Measurements from ENCODE around the gene COPB1. TPM values are rescaled to one million over a fixed set of nuclear protein-coding genes. Genes with fewer than 3 reads are reported as not detected.
A peak's percentile ranks its signal among the peaks of the same experiment; 100 is the strongest.
"Not testable (repeated sequence)": the region's sequence is repeated elsewhere in the genome, so short reads cannot be mapped to it uniquely, and the experiment has no call there.

The COPB1 gene
- polyA plus RNA-seq (ENCODE audit: insufficient read length): 75.5 TPM

- DNase-seq: peak; percentile 96
Measured at GRCh38 chr11:14499560-14500180, at the start of gene COPB1. TSS of gene COPB1 (minus strand) at chr11:14499811. CDS start at chr11:14498928, 883 bp downstream.

GRCh38 chr11:14547440-14547839, 47.8 kb upstream of the COPB1 start:
- no peak for DNase-seq

- no peak for DNase-seq
Measured at GRCh38 chr11:14546672-14547071, 47.1 kb upstream of the COPB1 start.

GRCh38 chr11:14544611-14545010, 45.0 kb upstream of the COPB1 start:
- no peak for DNase-seq

- no peak for DNase-seq
Measured at GRCh38 chr11:14543260-14543659, 43.6 kb upstream of the COPB1 start.

GRCh38 chr11:14542324-14542723, 42.7 kb upstream of the COPB1 start:
- DNase-seq: no peak

GRCh38 chr11:14541192-14541947, 41.8 kb upstream of the COPB1 start:
- DNase-seq: no peak

GRCh38 chr11:14539982-14540421, 40.4 kb upstream of the COPB1 start:
- DNase-seq: no peak

GRCh38 chr11:14538926-14539554, 39.4 kb upstream of the COPB1 start:
- DNase-seq: no peak

- no peak for DNase-seq
Measured at GRCh38 chr11:14538271-14538925, 38.8 kb upstream of the COPB1 start.

- peak; percentile 12 for DNase-seq
Measured at GRCh38 chr11:14537134-14537599, 37.6 kb upstream of the COPB1 start.

GRCh38 chr11:14535166-14535565, 35.6 kb upstream of the COPB1 start:
- DNase-seq: not testable (repeated sequence)

- no peak for DNase-seq
Measured at GRCh38 chr11:14529951-14530350, 30.3 kb upstream of the COPB1 start.

- no peak for DNase-seq
Measured at GRCh38 chr11:14529321-14529720, 29.7 kb upstream of the COPB1 start.

- DNase-seq: no peak
Measured at GRCh38 chr11:14522801-14523200, 23.2 kb upstream of the COPB1 start.

- no peak for DNase-seq
Measured at GRCh38 chr11:14522245-14522644, 22.6 kb upstream of the COPB1 start.

- no peak for DNase-seq
Measured at GRCh38 chr11:14520747-14521151, 21.1 kb upstream of the COPB1 start.

GRCh38 chr11:14519917-14520746, 20.5 kb upstream of the COPB1 start, which contains the start of gene PSMA1:
TSS of gene PSMA1 (minus strand) at chr11:14520386. CDS start at chr11:14520299, 87 bp downstream.
- peak; percentile 95 for DNase-seq

GRCh38 chr11:14519597-14519916, 19.9 kb upstream of the COPB1 start:
- DNase-seq: no peak

- no peak for DNase-seq
Measured at GRCh38 chr11:14518820-14519219, 19.2 kb upstream of the COPB1 start.

GRCh38 chr11:14513800-14514199, 14.2 kb upstream of the COPB1 start:
- no peak for DNase-seq

GRCh38 chr11:14506532-14506931, 6.9 kb upstream of the COPB1 start:
- no peak for DNase-seq

Data from hindlimb muscle (tissue), 1 donor.